NCI-H2107 treated with DMSO at 0.1 percent for 48 hours (cell line): Measurements from ENCODE around the gene ZBTB14.

Experiments
- DNase-seq: peaks from one replicate; lab custom pipeline; 2025; ENCODE audit not compliant: unreplicated experiment; lab: John Stamatoyannopoulos, UW

ZBTB14 gene

DNA sequence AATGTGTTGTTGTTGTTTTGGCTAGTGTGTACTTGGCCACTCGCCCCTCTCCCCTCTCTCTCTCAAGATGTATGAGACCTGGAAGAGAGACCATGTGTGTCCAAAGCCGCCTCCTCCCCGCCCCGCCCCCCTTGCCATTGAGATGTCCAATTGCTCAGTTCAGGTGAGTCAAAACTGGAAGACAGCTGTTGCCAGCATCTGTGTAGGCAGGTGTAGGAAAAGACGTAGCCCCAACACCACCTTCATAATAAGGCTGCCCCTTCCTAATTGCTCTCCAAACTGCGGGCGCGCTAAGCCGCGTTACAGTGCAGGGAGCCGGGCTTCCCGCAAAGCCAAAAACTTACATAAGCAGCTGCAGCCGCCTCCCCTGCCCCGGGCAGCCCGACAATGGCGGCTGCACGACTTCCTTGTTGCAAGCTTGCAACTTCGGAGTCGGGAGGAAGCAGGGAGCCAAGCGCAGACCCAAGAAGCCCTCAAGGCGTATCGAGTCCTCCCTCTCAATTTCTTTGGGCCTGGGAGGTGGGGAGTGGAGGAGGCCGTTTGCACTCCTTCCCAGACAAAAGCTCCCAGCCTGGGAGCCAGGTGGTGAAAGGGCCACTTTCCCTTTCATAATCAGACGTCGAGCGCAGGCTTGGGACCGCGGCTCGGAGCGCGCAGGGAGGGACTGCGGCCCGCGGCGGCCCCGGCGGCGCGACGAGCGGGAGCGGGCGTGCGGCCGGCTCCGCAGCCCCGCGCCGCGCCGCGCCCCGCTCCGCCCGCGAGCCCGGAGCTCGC, 882 bp downstream of the ZBTB14 start:
- no peak for DNase-seq

DNA sequence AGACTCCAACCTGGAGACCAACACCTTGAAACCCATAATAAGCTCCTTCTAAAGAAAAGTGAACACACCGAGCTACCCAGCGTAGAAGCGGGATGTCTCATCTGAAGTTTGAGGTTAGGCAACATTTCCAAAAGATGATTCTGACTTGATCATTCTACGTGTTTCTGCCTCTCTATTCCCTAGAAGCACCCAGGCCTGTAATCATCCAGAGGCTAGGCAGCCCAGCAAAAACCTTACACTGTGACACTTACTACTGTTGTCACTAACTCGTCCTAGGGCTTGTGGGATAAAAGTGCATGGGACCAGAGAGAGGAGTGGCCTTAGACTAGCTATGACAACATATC, 1.4 kb downstream of the ZBTB14 start:
- no peak for DNase-seq

DNA sequence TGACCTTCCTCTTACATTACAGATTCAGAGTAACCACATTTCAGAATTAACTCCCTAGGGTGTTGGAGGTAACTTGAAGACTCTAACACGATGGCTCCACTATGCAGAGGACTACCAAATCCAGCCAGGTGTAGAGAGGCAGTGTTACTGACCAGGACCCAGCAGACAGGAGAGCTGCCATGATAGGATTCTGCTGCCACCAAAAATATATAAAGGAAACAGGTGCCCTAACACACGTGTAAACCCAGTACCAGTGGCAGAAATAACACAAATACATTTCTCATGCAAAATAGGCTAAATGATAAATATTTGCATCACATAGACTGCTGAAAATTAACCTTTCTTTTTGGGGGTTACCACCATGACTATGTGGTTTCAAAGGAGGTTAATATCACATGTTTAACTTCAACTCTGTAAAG, 7.0 kb downstream of the ZBTB14 start:
- DNase-seq: no peak

DNA sequence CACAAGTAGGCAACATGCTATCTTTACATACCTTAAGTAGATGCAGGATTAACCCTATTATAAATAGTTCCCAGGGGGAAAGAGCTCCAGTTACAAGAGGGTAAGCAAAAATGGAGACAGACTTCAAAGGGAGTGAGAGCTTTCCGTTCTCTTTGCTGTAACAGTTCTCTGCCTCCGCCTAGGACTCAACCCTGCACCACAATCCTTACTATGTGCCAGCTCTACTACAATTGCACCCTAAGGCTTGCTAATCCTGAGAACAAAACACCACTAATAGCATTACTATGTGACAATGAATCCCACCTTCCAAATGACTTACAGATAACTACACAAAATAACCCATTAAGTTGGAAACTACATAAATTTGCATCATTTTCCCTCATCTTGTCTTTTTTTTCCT, 7.7 kb downstream of the ZBTB14 start:
- no peak for DNase-seq

DNA sequence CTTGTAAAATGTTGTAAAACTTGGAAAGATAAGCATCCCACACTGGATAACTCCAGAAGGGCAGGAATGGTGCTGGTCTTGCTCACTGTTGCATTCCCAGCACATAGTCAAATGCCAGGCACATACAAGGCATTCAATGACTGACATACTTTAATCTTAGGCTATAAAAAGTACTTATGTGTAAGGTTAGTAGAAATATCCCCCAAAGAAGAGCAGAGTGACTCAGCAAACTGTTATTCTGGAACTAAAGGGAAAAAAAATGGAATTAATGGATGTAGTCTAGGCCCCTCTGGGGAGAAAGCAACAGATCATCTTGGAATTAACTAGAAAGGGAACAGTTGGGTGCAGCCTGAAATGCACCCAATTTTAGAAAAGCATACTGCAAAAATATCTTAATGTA, 9.0 kb downstream of the ZBTB14 start:
- no peak for DNase-seq

DNA sequence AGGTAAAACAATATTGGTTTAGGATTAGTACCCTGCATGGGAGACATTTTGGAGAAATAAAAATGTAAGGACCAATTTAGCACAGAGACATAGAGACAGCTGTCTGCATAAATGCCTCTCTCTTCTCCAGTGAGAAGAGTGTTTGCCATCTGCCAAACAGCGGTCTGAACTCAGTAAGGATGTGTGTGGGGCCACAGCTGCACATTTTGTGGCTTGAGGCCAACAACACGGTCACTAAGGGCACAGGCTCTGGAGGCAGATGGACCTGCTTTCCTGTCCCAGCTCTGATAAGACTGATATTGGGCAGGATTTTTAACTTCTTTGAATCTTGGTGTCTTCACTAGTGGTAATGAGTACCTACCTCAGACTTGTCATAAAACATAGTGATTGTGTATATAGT, 10.2 kb downstream of the ZBTB14 start:
- no peak for DNase-seq

DNA sequence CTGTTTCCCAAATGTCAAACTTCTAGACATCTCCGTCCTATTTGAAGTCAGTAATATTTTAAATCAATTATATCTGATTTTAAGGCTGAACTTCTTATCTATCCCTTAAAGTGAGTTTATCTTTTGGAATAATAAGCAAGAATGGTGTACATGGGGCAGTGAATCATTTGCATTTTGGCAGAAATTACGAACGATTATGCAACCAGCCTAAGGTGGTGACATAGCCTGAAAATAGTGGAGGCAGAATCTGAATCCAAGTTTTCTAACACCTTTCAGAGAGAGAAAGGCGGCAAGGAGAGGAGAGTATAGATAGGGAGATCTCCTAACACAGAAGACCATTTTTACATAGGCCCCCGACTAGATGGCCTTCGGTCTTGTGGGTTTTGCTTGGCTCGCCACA, 10.7 kb downstream of the ZBTB14 start:
- DNase-seq: no peak

DNA sequence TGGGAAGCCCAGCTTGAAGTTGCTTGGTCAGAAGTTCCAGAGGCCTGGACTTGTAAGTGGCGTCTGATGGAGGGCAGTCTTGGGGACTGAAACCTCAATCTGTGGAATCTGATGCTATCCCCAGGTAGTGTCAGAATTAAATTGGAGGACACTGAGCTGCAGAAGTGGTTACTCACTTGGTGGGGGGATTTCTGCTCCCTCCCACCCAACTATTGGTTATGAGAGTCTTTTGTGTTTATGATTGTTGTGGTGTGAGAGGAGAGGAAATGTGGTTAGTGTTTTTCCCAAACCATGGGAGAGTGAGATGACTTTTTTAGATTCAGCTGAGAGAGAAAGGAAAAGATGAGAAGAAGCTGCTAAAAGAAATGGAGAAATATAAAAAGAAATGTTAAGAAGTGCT, 12.8 kb downstream of the ZBTB14 start:
- DNase-seq: no peak

DNA sequence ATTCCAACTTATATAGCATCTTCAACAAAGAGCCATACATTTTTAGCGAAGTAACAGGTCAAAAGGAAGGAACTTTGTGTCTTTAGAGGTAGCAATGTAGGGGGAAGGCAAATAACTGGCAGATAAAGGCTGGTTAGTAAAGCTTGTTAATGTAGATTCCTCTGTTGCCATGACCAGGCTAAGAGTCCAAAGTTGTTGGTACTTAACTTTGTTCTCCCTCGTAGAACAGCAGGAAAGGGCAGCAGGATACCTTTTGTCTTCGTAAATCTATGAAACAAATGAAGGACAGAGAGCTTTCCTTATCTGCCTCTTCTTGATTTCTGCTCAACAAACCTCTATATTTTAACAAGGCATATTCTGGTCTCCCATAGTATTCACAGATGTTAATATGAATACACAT, 18.6 kb downstream of the ZBTB14 start:
- DNase-seq: no peak

DNA sequence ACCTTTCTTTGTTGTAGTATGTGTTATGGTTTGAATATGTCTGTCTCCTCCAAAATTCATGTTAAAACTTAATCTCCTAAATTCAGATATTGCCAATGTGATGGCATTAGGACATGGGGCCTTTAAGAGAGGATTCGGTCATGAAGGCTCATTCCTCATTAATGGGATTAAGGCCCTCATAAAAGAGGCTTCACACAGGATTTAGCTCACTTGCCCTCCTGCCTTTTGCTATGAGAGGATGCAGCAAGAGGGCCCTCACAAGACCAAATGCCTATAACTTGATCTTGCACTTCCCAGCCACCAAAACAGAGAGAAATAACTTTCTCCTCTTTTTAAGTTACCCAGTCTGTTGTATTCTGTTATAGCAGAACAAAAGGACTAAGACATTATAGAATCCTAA, 19.7 kb downstream of the ZBTB14 start:
- no peak for DNase-seq

DNA sequence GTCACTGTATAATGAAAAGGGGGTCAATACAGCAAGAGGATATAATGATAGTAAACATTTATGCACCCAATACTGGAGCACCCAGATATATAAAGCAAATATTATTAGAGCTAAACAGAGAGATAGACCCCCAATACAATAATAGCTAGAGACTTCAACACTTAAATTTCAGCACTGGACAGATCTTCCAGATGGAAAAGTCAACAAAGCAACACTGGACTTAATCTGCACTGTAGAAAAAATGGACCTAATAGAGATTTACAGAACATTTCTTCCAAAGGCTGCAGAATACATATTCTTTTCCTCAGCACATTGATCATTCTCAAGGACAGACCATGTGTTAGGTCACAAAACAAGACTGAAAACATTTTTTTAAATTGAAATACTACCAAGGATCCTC, 26.7 kb downstream of the ZBTB14 start:
- DNase-seq: no peak

DNA sequence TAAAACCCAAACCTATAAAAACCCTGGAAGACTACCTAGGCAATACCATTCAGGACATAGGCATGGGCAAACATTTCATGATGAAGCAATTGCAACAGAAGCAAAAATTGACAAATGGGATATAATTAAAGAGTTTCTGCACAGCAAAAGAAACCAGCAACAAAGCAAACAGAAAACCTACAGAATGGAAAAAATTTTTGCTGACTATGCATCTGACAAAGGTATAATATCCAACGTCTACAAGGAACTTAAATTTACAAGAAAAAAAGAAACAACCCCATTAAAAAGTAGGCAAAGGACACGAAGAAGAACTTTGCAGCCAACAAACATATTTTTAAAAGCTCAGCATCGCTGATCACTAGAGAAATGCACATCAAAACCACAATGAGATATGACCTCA, 28.8 kb downstream of the ZBTB14 start:
- no peak for DNase-seq

DNA sequence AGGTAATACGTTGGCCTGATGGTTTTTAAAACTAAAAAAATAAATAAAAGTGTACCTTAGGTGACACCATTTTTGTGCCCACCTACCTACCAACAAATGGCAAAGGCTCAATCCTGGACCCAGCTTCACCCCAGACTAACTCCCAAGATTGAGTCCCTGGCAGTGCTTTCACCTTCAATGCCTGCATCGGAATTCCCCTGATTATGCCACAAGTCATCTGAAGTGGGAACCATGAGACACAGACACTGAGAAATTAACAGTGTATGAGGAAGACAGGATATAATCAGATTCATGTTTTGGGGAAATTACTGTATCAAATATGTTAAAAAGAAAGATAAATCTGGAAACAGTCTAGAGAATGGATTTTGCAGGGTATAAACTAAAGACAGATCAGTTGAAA, 41.6 kb downstream of the ZBTB14 start:
- no peak for DNase-seq

DNA sequence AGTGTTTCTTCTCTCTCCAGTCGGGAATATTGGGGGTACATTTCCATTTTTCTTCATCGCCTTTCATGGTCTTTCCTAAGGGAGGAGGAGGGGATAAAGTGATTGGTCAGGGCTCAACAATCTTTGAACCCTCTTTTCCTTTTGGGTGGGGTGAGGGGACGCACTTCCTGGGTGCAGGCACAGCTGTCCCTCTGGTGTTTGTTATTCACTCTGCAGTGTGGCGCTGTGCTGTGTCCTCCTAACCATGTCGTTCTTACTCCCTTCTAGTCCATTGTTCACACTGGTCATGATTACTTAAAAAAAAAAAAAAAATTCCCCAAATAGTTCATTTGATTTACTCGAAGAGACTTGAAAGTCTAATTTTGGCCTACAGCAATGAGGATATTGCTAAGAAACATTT, 44.4 kb downstream of the ZBTB14 start:
- DNase-seq: no peak

DNA sequence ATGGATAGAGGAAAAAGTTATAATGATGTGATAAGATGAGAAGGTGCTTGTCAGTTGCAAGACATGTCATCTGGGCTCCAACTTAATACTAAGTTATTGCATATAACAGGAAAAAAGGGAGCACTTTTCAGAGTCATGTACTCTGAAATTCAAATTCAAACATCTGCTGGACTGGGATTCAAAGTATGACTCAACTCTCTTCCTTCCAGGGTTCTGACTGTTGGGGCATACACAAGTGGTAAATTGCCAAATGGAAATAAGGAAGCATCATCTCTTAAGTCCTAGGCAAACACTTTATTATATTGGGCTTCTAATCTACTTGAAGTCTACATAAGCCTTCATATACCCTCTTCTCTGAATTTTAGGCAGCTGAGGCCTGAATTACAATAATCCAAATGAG, 44.9 kb downstream of the ZBTB14 start:
- no peak for DNase-seq

DNA sequence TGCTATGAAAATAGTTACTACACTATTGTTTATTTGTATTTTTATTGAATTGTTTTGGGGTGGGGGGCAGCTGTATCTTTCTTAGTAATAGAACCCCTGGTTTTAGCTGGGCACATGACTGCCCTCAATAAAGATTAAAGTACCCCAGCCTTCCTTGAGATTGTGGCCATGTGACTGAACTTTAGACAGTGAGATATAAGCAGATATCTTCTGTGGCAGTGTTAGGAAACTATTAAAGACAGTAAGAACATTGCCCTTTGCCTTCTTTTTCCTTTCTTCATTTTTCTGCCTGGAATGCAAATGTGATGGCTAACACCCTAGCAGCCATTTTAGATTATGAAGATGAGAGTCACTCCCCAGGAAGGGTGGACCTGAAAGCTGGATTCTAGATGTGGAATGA, 50.6 kb downstream of the ZBTB14 start:
- no peak for DNase-seq

DNA sequence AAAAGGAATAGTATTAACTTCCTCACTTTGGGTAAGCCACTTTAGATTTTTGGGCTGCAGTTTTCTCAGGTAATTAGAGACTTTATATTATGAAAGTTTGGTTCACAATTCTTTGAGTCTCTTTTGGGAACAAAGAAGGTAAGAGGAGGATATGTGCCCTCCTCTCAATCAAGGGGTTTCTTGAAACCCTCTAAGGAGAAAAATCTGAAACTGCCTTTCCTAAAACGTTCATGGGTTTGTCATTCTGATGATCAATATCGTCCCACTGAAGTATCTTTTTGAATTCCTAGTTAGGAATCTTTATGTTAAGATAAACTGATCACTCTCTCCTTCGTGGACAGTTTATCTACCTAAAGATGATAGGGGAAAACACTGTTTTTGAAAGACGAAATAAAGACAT, 56.1 kb downstream of the ZBTB14 start:
- no peak for DNase-seq
